Lower leg skin (tissue), 4 donors: ENCODE data around the gene PLEKHA4. TPM values are rescaled to one million over a fixed set of nuclear protein-coding genes. Genes with fewer than 3 reads are reported as not detected.

Source experiments
- DNase-seq, 2 donors: peaks; one replicate each; pipeline ENCODE4 v3.0.0-alpha.2; 2019; ENCODE audit warnings: low spot score in 2 of 2
- H3K4me3 ChIP-seq: fragments of 200-600 bp; sonication (generic); 2 replicates; pipeline ENCODE4 v1.5.1; 2017; ENCODE audit warnings: mild to moderate bottlenecking, low read depth; ENCODE audit not compliant: poor library complexity, severe bottlenecking
- POLR2A ChIP-seq, 2 donors: fragments of 450-650 bp; IDR thresholded peaks; one replicate each; pipeline ENCODE4 v1.6.1; 2016 to 2017; ENCODE audit warnings: antibody characterized with exemption in 2 of 2, mild to moderate bottlenecking in 1 of 2, moderate library complexity in 1 of 2
- WGBS, 2 donors: methylation state at CpG; one replicate each; pipeline ENCODE4 v1.1.5; 2018; 5-methylcytosine and 5-hydroxymethylcytosine counted together
- intact Hi-C: fragments of 100-400 bp; cut with DNase I; formaldehyde crosslinking; loops from one replicate; pipeline ENCODE4 v1.15.0; 2023; ENCODE audit warnings: low total_unique reads
- total RNA-seq, 4 donors: library from RNA; depleted of rRNA; stranded (reverse); fragments of >200 nt; gene quantifications; one replicate each; pipeline ENCODE4 v1.1.0, GENCODE V29; 2016
- TF ChIP-seq, protein P1 (sequence below), 3 donors: fragments of 450-650 bp; IDR thresholded peaks; one replicate each; pipeline ENCODE4 v1.5.1; 2016; ENCODE audit warnings: antibody characterized with exemption in 3 of 3, mild to moderate bottlenecking in 3 of 3, moderate library complexity in 2 of 3

PLEKHA4 gene
- total RNA-seq, 4 donors from 2014 or later = 2.9 to 7.2 (median 6.3) TPM

DNA sequence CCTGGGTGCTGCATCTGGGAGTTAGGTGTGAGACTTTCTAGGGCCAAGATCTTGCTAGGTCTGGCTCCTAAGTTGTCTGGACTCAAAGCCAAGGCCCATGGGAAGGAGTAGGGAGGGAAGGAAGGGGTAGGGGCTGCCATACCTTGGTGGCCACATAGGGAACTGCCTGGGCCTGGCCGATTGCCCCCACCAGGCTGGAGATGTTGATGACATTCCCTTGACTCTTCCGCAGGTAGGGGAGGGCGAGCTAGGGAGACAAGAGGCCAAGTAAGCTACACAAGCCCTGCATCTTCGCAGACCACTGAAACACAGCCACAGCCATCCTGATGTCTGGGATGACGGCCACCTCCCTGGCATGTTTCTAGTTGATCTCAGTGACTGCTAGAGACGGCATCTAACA lies 53.5 kb downstream of the PLEKHA4 start:
- no peak for DNase-seq
- WGBS, 2 donors = 84 to 88% methylated on average over 6 of the region's 6 CpGs
- H3K4me3 ChIP-seq = no peak overlapping the region
- intact Hi-C loops = no loop called here
- no peak for TF ChIP-seq POLR2A (IDR thresholded peaks at IDR 0.05)
- TF ChIP-seq, protein P1, sequence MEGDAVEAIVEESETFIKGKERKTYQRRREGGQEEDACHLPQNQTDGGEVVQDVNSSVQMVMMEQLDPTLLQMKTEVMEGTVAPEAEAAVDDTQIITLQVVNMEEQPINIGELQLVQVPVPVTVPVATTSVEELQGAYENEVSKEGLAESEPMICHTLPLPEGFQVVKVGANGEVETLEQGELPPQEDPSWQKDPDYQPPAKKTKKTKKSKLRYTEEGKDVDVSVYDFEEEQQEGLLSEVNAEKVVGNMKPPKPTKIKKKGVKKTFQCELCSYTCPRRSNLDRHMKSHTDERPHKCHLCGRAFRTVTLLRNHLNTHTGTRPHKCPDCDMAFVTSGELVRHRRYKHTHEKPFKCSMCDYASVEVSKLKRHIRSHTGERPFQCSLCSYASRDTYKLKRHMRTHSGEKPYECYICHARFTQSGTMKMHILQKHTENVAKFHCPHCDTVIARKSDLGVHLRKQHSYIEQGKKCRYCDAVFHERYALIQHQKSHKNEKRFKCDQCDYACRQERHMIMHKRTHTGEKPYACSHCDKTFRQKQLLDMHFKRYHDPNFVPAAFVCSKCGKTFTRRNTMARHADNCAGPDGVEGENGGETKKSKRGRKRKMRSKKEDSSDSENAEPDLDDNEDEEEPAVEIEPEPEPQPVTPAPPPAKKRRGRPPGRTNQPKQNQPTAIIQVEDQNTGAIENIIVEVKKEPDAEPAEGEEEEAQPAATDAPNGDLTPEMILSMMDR (IDR thresholded peaks at IDR 0.05) = no peak

DNA sequence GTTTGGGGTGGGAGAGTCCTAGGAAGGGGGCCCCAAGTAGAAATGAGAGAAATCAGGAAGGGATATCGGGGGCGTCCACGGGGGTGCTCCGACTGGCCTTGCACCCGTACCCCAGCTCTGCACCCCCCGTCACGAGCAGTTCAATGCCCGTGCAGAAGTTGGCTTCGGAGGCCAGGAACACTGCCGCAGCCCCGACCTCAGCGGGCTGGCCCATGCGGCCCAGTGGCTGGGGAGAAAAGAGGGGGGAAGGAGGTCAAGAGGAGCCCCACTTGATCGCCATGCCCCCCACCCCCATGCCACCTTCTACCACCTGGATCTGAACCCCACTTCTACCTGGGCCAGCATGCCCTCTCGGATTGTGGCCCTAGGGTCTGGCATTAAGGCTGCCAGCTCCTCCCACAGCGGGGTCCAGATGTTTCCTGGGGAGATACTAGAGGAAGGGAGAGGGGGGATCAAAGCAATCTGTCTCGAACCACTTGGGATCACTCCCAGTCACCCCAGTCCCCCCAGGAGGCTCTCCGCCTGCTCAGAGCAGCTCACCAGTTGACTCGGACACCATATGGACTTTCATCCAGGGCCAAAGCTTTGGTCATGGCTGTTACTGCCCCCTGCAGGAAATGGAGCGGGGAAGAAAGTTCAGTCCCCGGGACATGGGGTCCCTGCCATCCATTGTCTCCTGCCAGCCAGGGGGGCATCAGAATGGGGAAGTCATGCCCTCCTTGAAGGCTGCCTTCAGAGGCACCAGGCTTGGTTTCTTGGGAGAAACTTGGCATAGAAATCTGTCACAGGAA lies 55.1 kb downstream of the PLEKHA4 start:
- no peak for DNase-seq
- intact Hi-C loops = no loop called here
- 88 to 89% methylated on average over 18 to 20 of the region's 21 CpGs for WGBS, 2 donors
- TF ChIP-seq POLR2A (IDR thresholded peaks at IDR 0.05) = no peak
- TF ChIP-seq, protein P1 (IDR thresholded peaks at IDR 0.05) = no peak
- H3K4me3 ChIP-seq = no peak overlapping the region

DNA sequence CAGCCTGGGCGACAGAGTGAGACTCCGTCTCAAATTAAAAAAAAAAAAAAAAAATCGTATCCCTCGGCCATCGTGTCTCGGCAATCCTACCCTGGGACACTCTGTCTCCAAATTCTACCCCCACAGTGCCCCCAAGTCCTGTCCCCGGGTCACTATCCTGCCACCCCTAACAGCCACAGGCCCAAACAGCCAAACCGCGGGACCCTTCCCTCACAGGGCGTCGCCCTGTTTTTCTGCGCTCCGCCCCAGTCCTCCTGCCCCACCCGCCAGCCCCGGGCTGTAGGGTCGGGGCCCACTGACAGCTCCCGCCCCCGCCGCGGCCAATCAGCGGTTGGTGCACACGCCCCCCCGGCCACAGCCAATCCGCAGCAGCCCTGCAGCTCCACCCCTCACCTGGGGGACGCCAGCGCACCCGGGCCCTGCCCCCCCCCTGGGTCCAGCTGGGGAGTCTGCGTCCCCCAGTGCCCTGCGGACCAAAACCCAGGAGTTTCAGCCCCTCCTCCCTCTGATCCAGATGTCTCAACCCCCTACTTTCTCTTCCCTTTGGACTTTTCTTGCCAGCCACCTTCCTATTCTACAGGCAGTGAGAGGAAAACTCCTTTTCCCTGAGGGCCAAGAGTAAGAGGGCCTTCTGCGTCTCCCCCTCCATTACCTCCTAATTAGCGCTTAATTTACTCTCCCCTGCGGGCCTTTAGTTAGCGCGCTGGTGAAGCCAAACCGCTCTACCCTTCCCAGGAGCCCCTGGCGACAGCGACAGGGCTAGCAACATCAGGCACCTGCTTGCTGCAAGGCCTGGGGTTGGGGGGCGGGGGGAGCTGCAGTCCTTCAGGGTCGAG lies 56.1 kb downstream of the PLEKHA4 start:
- intact Hi-C loops = no loop called here
- no peak for TF ChIP-seq POLR2A (IDR thresholded peaks at IDR 0.05)
- TF ChIP-seq, protein P1 (IDR thresholded peaks at IDR 0.05) = no peak
- WGBS, 2 donors = 9 to 18% methylated on average over 26 to 33 of the region's 39 CpGs
- peak; percentile 80 to 98 for DNase-seq
- no peak overlapping the region for H3K4me3 ChIP-seq

DNA sequence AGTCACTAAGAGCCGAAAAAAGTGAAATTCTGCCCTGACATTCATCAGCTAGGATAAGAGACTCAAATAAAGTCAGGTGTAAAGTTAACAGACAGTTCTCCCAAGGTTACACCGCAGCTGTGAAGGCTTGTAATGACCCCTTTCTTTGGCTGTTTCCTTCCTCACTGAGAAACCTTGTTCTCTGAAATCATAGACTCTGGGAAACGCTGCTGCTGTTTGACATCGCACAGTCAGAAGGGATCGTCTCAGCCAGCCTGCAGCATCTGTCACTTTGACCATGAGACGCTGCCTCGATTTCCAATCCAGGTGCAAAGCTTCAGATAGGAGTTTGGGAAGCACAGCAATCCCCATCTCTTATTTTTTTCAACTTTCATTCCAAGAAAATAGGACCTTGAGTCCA lies 58.3 kb downstream of the PLEKHA4 start:
- no peak overlapping the region for H3K4me3 ChIP-seq
- WGBS, 2 donors = 10 to 13% methylated on average over 7 of the region's 7 CpGs
- TF ChIP-seq, protein P1 (IDR thresholded peaks at IDR 0.05) = no peak
- no peak for DNase-seq
- intact Hi-C loops = no loop called here

DNA sequence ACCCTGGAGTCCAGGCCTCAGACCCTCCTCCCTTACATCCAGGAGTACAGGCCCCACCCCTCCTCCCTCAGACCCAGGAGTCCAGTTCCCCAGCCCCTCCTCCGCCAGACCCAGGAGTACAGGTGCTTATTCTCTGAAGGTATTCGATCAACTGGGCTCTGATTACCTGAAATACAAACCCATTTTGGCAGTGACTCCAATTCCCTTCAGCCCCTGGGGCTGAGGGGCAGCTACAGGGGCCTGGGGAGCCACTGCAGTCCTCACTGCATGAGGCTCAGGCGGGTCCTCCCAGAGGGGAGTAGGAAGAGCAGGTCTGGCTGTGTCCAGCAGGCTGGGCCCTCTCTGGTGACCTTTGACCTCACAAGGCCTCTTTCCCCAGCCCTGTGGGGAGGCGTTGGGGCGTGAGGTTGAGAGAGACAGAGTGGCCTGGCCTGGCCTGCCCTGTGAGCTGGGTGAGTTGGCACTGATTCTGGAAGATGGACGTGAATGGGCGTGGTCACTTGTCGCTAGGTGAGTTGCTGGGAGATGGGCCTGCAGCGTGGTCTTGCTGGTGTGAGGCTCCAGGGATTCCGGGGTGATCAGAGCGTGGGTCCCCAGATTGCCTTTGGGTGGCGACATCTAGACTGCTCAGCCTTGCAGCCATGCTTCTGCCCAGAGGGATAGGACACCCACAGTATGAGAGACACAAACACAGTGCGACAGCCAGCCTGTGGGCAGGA lies 60.7 kb downstream of the PLEKHA4 start:
- no peak overlapping the region for H3K4me3 ChIP-seq
- intact Hi-C loops = no loop called here
- no peak for DNase-seq
- TF ChIP-seq, protein P1 (IDR thresholded peaks at IDR 0.05) = no peak
- 74 to 84% methylated on average over 11 to 13 of the region's 13 CpGs for WGBS, 2 donors
